GM12874 (cell line): Measurements from ENCODE around the gene ZBED4.

Experiments
- CTCF ChIP-seq: IDR thresholded peaks from 2 replicates; pipeline ENCODE4 v1.5.1; 2011; ENCODE audit warnings: low read depth, mild to moderate bottlenecking, control low read depth, low read length, moderate library complexity; ENCODE audit not compliant: insufficient read depth

The ZBED4 gene

GRCh38 chr22:49852898-49853894 is at the start of gene ZBED4:
Gene ZBED4 (plus strand): TSS chr22:49853844. CDS start chr22:49883663, 29,819 bp downstream.
- TF ChIP-seq CTCF: no peak

- TF ChIP-seq CTCF: no peak
Measured at GRCh38 chr22:49807129-49807528, 46.5 kb upstream of the ZBED4 start.

GRCh38 chr22:49807780-49808708 is 45.6 kb upstream of the ZBED4 start:
- TF ChIP-seq CTCF: no peak

- TF ChIP-seq CTCF: no peak
Measured at GRCh38 chr22:49810363-49811019, 43.2 kb upstream of the ZBED4 start.

GRCh38 chr22:49811020-49811791 is 42.4 kb upstream of the ZBED4 start:
- no peak for TF ChIP-seq CTCF

GRCh38 chr22:49812838-49813237 is 40.8 kb upstream of the ZBED4 start:
- no peak for TF ChIP-seq CTCF
